Measurements from ENCODE around the gene CREB5. TPM values are rescaled to one million over a fixed set of nuclear protein-coding genes. Genes with fewer than 3 reads are reported as not detected.

The CREB5 gene
- total and polyA plus RNA-seq, 2 of the 13 experiments (the other 11 are each of a cell fraction or from before 2014, with no cell fraction given): 0.38 to 0.71 TPM

DNA sequence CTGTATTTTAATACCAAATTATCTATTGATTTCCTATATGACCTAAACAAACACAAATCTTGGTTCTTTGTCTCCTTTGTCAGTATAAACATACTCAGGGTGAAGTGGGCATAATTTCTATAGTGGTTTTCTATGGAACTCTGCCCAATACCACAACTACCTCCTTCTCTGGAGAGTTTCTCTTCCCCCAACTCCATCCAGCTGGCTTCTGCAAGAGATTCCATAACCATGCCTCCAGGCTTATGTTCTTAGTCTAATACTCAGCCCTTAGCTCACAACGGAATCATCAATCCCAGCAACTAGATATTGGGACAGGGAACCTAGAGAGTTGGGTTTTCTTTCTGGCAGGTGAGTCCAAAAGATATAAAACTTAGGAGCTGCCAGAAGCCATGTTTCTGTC is 418.5 kb downstream of the CREB5 start:
- Histone ChIP-seq H3K36me3 (replicated peaks in 1 of 2; ENCODE audit: control insufficient read depth in 1 of 2, insufficient read depth in 2 of 2, low read length in 2 of 2) (no peaks in the 10 kb centered on the region), H3K4me3 (replicated peaks in 1 of 3; ENCODE audit: insufficient read depth in 1 of 3, low read depth in 2 of 3, low read length in 3 of 3) (no peak overlapping the region), H3K27ac (ENCODE audit: extremely low read length, insufficient read depth, low read length) (no peak overlapping the region), H4K20me1 (ENCODE audit: insufficient read depth, low read length) (no peaks in the 10 kb centered on the region), H3K9ac (ENCODE audit: insufficient read depth, low read depth, low read length) (no peak overlapping the region), H3K27me3 (ENCODE audit: control insufficient read depth in 1 of 2, insufficient read depth in 2 of 2, low read length in 2 of 2) (no peaks in the 10 kb centered on the region; a peak in 1 of 5 replicates), H3K79me2 (ENCODE audit: insufficient read depth, low read length) (no peaks in the 10 kb centered on the region), H3K4me2 (ENCODE audit: low read depth, low read length) (no peak overlapping the region), H3K9me3 (ENCODE audit: low read length) (no peaks in the 10 kb centered on the region), H3K4me1 (ENCODE audit: insufficient read depth, low read length) (no peaks in the 10 kb centered on the region), H2AFZ (ENCODE audit: low read length) (no peak overlapping the region)
- CTCF ChIA-PET (ENCODE audit: low intra/inter-chr PET ratio, low total read pairs): no interaction called here
- 0% methylated on average over 1 of the region's 1 CpG for WGBS (ENCODE audit: low lambda C conversion rate)
- intact Hi-C loops (cut with micrococcal nuclease; ENCODE audit: unreplicated experiment) (no loop called here), in situ Hi-C loops (cut with HindIII; ENCODE audit: extremely low pct_ligation_motif_present, low pct_unique_long_range_greater_than_20kb) (no loop called here)
- no peak for FAIRE-seq
- ATAC-seq: no peak
- POLR2A ChIA-PET: no interaction called here
- no TSS peak for BruUV-seq (replicated peaks)
- DNase-seq (ENCODE audit: low spot score): no peak
- TF ChIP-seq, protein P1, sequence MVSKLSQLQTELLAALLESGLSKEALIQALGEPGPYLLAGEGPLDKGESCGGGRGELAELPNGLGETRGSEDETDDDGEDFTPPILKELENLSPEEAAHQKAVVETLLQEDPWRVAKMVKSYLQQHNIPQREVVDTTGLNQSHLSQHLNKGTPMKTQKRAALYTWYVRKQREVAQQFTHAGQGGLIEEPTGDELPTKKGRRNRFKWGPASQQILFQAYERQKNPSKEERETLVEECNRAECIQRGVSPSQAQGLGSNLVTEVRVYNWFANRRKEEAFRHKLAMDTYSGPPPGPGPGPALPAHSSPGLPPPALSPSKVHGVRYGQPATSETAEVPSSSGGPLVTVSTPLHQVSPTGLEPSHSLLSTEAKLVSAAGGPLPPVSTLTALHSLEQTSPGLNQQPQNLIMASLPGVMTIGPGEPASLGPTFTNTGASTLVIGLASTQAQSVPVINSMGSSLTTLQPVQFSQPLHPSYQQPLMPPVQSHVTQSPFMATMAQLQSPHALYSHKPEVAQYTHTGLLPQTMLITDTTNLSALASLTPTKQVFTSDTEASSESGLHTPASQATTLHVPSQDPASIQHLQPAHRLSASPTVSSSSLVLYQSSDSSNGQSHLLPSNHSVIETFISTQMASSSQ (IDR thresholded peaks at IDR 0.05; ENCODE audit: low read depth): no peak
- TF ChIP-seq, protein P1 (CRISPR knock-in tag; IDR thresholded peaks at IDR 0.05; ENCODE audit: borderline replicate concordance): no peak
- TF ChIP-seq, protein P2, sequence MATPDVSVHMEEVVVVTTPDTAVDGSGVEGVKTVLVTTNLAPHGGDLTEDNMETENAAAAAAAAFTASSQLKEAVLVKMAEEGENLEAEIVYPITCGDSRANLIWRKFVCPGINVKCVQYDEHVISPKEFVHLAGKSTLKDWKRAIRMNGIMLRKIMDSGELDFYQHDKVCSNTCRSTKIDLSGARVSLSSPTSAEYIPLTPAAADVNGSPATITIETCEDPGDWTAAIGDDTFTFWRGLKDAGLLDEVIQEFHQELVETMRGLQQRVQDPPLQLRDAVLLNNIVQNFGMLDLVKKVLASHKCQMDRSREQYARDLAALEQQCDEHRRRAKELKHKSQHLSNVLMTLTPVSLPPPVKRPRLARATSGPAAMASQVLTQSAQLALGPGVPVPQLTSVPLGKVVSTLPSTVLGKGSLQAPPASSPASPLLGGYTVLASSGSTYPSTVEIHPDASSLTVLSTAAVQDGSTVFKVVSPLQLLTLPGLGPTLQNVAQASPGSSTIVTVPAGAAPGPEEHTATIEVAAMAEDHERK (CRISPR knock-in tag; IDR thresholded peaks at IDR 0.05; ENCODE audit: low read depth): no peak
- TF ChIP-seq PCBP1 (IDR thresholded peaks at IDR 0.05; ENCODE audit: borderline replicate concordance, low read depth, low read length) (no peak), JUNB (CRISPR knock-in tag; IDR thresholded peaks at IDR 0.05; ENCODE audit: borderline replicate concordance) (no peak), SRSF4 (IDR thresholded peaks at IDR 0.05; ENCODE audit: low read depth, low read length, poor library complexity, severe bottlenecking) (no peak), SKI (IDR thresholded peaks at IDR 0.05; ENCODE audit: partially characterized antibody) (no peak), ZBTB34 (CRISPR knock-in tag; IDR thresholded peaks at IDR 0.05) (no peak), ZNF441 (CRISPR knock-in tag; IDR thresholded peaks at IDR 0.05; ENCODE audit: borderline replicate concordance) (no peak), ZBTB42 (CRISPR knock-in tag; IDR thresholded peaks at IDR 0.05) (no peak), PLRG1 (conservative IDR thresholded peaks at IDR 0.05) (no peak), ZC3H4 (CRISPR knock-in tag; IDR thresholded peaks at IDR 0.05; ENCODE audit: borderline replicate concordance) (no peak), SCMH1 (CRISPR knock-in tag; IDR thresholded peaks at IDR 0.05; ENCODE audit: borderline replicate concordance) (no peak)
